Measurements from ENCODE around the gene CNST. TPM values are rescaled to one million over a fixed set of nuclear protein-coding genes. Genes with fewer than 3 reads are reported as not detected.
"Not testable (repeated sequence)": the region's sequence is repeated elsewhere in the genome, so short reads cannot be mapped to it uniquely, and the experiment has no call there.

Gene CNST
- total RNA-seq, 1 donor from 2014 or later: 8.3 TPM

GRCh38 chr1:246583448-246584185 lies 17.4 kb downstream of the CNST start:
- TF ChIP-seq CTCF (conservative IDR thresholded peaks at IDR 0.05; ENCODE audit: low read depth, low read length): no peak
- DNase-seq (ENCODE audit: low read depth): no peak
- no peak overlapping the region for H3K4me3 ChIP-seq (ENCODE audit: low read depth, low read length)

GRCh38 chr1:246587032-246587431 lies 20.8 kb downstream of the CNST start:
- H3K4me3 ChIP-seq (ENCODE audit: low read depth, low read length): no peak overlapping the region
- no peak for DNase-seq (ENCODE audit: low read depth)
- no peak for TF ChIP-seq CTCF (conservative IDR thresholded peaks at IDR 0.05; ENCODE audit: low read depth, low read length)

- no peak overlapping the region for H3K4me3 ChIP-seq (ENCODE audit: low read depth, low read length)
- TF ChIP-seq CTCF (conservative IDR thresholded peaks at IDR 0.05; ENCODE audit: low read depth, low read length): no peak
Measured at GRCh38 chr1:246587606-246588005, 21.4 kb downstream of the CNST start.

GRCh38 chr1:246588159-246588721 lies 22.0 kb downstream of the CNST start:
- no peak for TF ChIP-seq CTCF (conservative IDR thresholded peaks at IDR 0.05; ENCODE audit: low read depth, low read length)
- DNase-seq (ENCODE audit: low read depth): no peak
- no peak overlapping the region for H3K4me3 ChIP-seq (ENCODE audit: low read depth, low read length)

More at GRCh38 chr1:246587606-246588005, 21.4 kb downstream of the CNST start:
- DNase-seq (ENCODE audit: low read depth): no peak

GRCh38 chr1:246589919-246590318 lies 23.7 kb downstream of the CNST start:
- not testable (repeated sequence) for DNase-seq (ENCODE audit: low read depth); H3K4me3 ChIP-seq (ENCODE audit: low read depth, low read length)

GRCh38 chr1:246591047-246591446 lies 24.8 kb downstream of the CNST start:
- H3K4me3 ChIP-seq (ENCODE audit: low read depth, low read length): no peak overlapping the region
- no peak for DNase-seq (ENCODE audit: low read depth)
- no peak for TF ChIP-seq CTCF (conservative IDR thresholded peaks at IDR 0.05; ENCODE audit: low read depth, low read length)

- no peak for TF ChIP-seq CTCF (conservative IDR thresholded peaks at IDR 0.05; ENCODE audit: low read depth, low read length)
- H3K4me3 ChIP-seq (ENCODE audit: low read depth, low read length): no peak overlapping the region
- no peak for DNase-seq (ENCODE audit: low read depth)
Measured at GRCh38 chr1:246591504-246591903, 25.2 kb downstream of the CNST start.
